Measurements from ENCODE around the gene IL17RA.

IL17RA gene

DNA sequence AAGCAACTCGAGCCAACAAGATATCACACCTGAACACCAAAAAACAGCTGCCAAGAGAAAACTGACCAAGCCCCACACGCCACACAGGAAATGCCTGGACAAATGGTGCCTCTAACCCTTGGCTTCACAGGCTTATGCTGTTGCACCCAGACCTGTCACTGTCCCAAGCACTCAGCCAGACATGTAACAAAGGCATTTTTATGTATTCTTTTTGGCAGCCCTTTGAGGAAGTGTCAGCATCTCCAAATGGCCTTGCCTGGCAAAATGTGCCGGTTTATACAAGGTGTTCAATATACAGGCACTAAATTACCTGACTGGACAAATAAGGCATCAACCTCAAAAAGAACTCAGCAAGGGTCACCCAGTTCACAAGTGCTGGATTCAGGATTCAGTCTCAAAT, 68.2 kb downstream of the IL17RA start:
- DNase-seq (ENCODE audit: low read depth in 2 of 2, low spot score in 1 of 2), result no peak

DNA sequence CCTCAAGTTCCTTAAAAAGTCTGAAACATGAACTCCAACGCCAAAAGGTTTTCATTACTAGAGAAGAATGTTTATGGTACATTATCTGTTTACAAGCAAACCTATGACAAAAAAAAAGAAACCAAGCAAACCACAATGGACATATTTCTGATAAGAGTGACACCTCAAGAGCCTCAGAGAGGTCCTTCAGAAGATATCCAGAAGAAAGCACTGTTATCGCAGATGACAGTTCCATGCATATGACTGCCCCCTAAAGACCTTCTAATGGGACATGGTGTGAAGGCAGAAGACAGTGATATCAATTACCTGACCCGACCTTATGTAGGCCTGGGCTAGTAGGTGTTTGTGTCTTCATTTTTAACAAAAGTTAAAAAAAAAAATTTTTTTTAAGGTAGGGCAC, 71.1 kb downstream of the IL17RA start:
- DNase-seq (ENCODE audit: low read depth in 2 of 2, low spot score in 1 of 2), result no peak

DNA sequence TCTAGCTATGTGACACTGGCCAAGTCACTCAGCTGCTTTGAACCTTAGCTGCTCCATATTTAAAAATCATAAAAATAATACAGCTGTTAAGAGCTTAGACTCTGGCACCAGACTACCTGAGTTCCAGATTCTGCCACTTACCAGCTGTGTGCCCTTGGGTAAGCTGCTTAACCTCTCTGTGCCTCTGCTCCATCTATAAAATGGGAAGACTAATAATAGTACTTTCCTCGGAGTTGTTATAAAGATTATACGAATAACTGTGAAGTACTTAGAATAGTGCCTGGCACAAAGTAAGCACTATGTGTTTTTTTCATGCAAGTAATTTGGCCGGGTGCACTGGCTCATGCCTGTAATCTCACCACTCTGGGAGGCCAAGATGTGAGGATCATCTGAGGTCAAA, 72.9 kb downstream of the IL17RA start:
- DNase-seq (ENCODE audit: low read depth in 2 of 2, low spot score in 1 of 2), result no peak

DNA sequence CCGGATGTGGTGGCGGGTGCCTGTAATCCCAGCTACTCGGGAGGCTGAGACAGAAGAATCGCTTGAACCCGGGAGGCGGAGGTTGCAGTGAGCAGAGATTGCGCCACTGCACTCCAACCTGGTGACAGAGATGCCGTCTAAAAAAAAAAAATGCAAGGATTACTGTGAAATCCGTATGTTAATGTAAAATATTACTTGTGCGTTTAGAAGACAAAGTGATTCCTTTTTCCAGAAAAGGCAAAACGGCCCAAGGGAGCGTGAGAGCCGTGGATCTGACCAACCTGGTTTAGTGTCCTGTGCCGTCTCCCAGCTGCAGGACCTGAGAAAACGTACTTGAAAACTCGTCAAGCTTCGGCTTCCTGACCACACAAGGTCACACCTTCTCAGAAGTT, 73.4 kb downstream of the IL17RA start:
- no peak for DNase-seq (ENCODE audit: low read depth in 2 of 2, low spot score in 1 of 2)

DNA sequence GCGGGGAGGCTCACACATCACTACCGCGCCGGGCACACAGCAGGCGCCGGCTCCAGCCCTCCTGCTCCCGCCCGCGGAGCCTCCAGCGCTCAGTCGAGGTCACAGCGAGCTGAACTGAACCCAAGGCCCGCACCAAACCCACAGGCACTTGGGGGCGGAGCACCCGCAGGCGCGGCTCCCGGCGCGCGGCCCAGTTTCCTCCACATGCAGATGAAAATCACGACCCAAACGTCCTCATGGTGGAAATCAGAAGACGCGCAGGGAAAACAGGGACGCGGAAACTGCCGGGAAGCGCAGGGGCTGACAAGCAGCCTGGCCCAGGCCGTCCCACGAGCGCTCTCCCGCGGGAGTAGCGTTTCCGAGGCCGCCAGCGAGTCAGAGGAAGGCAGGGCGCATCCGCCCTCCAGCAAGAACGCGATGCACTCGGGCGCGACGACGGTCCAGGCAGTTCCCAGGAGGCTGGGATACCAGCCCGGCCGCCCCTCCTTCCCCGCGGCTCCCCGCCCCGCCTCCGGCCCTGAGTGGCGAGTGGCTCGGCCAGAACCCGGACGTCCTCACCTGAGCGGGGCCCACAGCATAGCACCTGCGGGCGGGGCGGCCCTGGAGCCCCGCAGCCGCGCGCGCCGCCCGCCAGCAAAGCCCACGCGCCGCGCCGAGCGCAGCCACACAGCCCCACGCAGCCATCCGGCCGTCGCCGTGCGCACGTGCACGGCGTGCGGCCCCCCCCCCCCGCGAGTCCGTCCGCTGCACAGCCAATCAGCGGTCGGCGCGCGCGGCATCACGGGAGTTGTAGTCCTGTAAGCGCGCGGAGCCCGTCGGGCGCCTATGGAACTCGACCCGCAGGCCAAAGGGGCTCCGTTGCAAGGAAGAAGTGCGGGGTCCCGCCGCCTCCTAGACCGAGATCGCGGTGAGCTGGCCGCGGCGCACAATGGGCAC, 74.0 kb downstream of the IL17RA start, which contains the start of gene HDHD5:
TSS of gene HDHD5 (minus strand) at position 710 of the 936 bp plus-strand sequence. CDS start at position 684, 26 bp downstream.
- DNase-seq (ENCODE audit: low read depth in 2 of 2, low spot score in 1 of 2), result peak; percentile 80 to 83

DNA sequence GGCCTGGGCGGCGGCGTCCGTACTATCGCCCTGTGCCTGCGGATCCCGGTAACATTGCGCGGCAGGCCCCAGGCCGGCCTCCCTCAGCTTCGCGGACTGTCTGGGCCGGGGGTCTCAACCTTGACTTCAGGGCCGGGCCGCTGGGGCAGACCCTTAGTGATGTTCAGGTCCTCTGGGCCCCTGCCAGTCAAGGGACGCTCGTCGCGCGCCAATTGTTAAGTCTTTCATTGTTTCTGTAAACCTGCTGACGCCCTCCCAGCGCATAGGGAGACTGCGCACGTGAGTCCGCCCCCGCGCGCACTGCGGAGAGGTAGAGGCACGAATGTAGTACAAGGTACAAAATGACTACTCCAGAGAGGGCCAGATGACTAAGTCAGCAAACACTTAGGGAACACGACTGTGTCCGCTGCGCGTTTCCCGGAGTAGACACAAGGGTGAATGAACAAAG, 74.7 kb downstream of the IL17RA start:
- DNase-seq (ENCODE audit: low read depth in 2 of 2, low spot score in 1 of 2), result peak; percentile 20 to 21

DNA sequence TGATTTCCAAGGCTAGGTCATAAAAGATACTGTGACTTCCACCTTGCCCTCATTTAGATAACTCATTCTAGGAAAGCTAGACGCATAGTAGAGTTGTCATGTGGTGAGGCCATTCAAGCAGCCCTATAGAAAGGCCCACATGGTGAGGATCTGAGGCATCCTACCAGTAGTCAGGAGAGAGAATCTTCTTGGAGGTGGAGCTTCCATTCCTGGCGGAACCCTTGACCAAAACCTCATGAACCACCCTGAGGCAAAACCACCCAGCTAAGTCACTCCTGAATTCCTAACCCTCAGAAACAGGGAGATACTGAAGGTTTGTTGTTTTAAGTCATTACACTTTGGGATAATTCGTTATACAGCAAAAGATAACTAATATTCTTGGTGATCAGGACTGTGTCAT, 77.2 kb downstream of the IL17RA start:
- no peak for DNase-seq (ENCODE audit: low read depth in 2 of 2, low spot score in 1 of 2)

DNA sequence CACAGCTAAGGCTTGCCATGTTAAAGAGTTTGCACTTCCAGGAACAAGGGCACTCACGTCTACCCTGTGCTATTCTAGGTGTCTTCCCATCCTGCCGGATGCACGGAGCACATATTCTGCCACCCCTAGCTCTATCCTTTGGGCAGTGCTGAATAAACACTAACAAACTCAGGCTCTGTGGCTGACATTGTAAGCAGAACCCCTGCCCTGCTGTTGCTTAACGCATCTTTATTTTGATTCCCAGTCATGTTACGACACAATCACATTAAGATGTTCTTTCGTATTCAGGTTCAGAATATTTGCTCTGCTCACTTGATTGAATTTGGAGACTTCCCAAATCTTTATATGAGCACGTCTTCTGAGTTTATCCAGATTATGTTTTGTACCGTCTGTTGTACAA, 77.9 kb downstream of the IL17RA start:
- no peak for DNase-seq (ENCODE audit: low read depth in 2 of 2, low spot score in 1 of 2)

DNA sequence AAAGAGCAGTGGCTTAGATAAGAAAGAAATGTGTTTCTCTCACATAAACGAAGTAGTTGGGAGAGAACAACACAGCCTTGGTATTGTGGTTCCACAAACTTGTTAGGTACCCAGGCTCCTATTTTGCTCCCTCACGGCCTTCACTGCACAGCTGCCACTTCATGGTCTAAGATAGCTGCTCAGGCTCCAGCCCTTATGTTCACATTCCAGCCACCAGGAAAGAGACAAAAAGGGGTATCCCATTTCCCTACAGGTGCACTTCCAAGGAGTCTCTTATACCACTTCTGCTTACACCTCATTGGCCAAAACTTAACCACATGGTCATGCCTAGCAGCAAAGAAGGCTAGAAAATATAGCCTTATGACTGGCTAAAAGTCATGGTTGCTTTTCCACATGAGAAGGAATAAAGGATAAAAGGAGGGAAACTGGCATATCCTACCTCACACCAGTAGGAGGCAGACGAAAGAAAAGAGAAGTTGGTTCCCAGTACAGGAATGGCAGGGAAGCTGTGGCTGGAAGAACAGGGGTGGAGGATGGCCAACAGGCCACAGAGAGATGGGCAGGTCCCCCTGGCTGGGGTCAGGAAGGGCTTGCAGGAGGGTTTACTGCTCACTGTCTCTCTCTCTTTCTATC, 79.7 kb downstream of the IL17RA start:
- DNase-seq (ENCODE audit: low read depth in 2 of 2, low spot score in 1 of 2), result no peak

Data from stimulated activated CD8-positive, alpha-beta memory T cell treated with anti-CD3 and anti-CD28 coated beads, Interleukin-4, amount 100 ng/mL, for 4 hours (primary cell).